ENCODE measurements around the gene KRTAP9-7. TPM values are rescaled to one million over a fixed set of nuclear protein-coding genes. Genes with fewer than 3 reads are reported as not detected.
"Not testable (repeated sequence)": the region's sequence is repeated elsewhere in the genome, so short reads cannot be mapped to it uniquely, and the experiment has no call there.

Gene KRTAP9-7
- total and polyA plus RNA-seq, 2 donors = not detected

GRCh38 chr17:41265078-41265477, 10.4 kb upstream of the KRTAP9-7 start, which contains the start of gene KRTAP9-6:
KRTAP9-6 (plus strand) TSS chr17:41265378; CDS start chr17:41265378, 0 bp downstream.
- no peaks in the 10 kb centered on the region for H3K27me3 ChIP-seq (ENCODE audit: control insufficient read depth in 2 of 2, insufficient read depth in 1 of 2, low read length in 1 of 2)
- no peaks in the 10 kb centered on the region for H3K36me3 ChIP-seq (ENCODE audit: control insufficient read depth in 2 of 2, insufficient read depth in 2 of 2, low read length in 1 of 2)
- 71% methylated on average over 2 of the region's 2 CpGs for WGBS
- H3K4me1 ChIP-seq (ENCODE audit: control insufficient read depth in 2 of 2, insufficient read depth in 2 of 2, low read length in 2 of 2) = no peaks in the 10 kb centered on the region
- H3K4me3 ChIP-seq (ENCODE audit: low read length in 2 of 2) = no peak within 1 kb of the TSS
- no peak within 1 kb of the TSS for H3K27ac ChIP-seq (ENCODE audit: low read depth in 1 of 2, low read length in 1 of 2)
- H3K9me3 ChIP-seq (ENCODE audit: control insufficient read depth in 2 of 2, insufficient read depth in 1 of 2, low read length in 1 of 2) = no peaks in the 10 kb centered on the region
- DNase-seq (ENCODE audit: low read depth in 6 of 9, low spot score in 9 of 9) = no peak

- Histone ChIP-seq H3K4me3 (ENCODE audit: low read length in 2 of 2) (no peak overlapping the region), H3K4me1 (ENCODE audit: control insufficient read depth in 2 of 2, insufficient read depth in 2 of 2, low read length in 2 of 2) (no peaks in the 10 kb centered on the region), H3K27ac (ENCODE audit: low read depth in 1 of 2, low read length in 1 of 2) (no peak overlapping the region), H3K27me3 (ENCODE audit: control insufficient read depth in 2 of 2, insufficient read depth in 1 of 2, low read length in 1 of 2) (no peaks in the 10 kb centered on the region), H3K9me3 (ENCODE audit: control insufficient read depth in 2 of 2, insufficient read depth in 1 of 2, low read length in 1 of 2) (no peaks in the 10 kb centered on the region), H3K36me3 (ENCODE audit: control insufficient read depth in 2 of 2, insufficient read depth in 2 of 2, low read length in 1 of 2) (no peaks in the 10 kb centered on the region)
- WGBS = 93% methylated on average over 3 of the region's 3 CpGs
- DNase-seq (ENCODE audit: low read depth in 6 of 9, low spot score in 9 of 9) = no peak
Measured at GRCh38 chr17:41267711-41268110, 7.8 kb upstream of the KRTAP9-7 start.

- not testable (repeated sequence) for H3K36me3 ChIP-seq (ENCODE audit: control insufficient read depth in 2 of 2, insufficient read depth in 2 of 2, low read length in 1 of 2); H3K9me3 ChIP-seq (ENCODE audit: control insufficient read depth in 2 of 2, insufficient read depth in 1 of 2, low read length in 1 of 2); H3K27me3 ChIP-seq (ENCODE audit: control insufficient read depth in 2 of 2, insufficient read depth in 1 of 2, low read length in 1 of 2); H3K27ac ChIP-seq (ENCODE audit: low read depth in 1 of 2, low read length in 1 of 2); H3K4me3 ChIP-seq (ENCODE audit: low read length in 2 of 2); H3K4me1 ChIP-seq (ENCODE audit: control insufficient read depth in 2 of 2, insufficient read depth in 2 of 2, low read length in 2 of 2); DNase-seq (ENCODE audit: low read depth in 6 of 9, low spot score in 9 of 9)
- 95% methylated on average over 1 of the region's 1 CpG for WGBS
Measured at GRCh38 chr17:41271323-41271722, 4.2 kb upstream of the KRTAP9-7 start.

GRCh38 chr17:41271858-41272257, 3.6 kb upstream of the KRTAP9-7 start:
- H3K9me3 ChIP-seq (ENCODE audit: control insufficient read depth in 2 of 2, insufficient read depth in 1 of 2, low read length in 1 of 2) = no peaks in the 10 kb centered on the region
- no peaks in the 10 kb centered on the region for H3K27me3 ChIP-seq (ENCODE audit: control insufficient read depth in 2 of 2, insufficient read depth in 1 of 2, low read length in 1 of 2)
- DNase-seq (ENCODE audit: low read depth in 6 of 9, low spot score in 9 of 9) = no peak
- H3K4me1 ChIP-seq (ENCODE audit: control insufficient read depth in 2 of 2, insufficient read depth in 2 of 2, low read length in 2 of 2) = no peaks in the 10 kb centered on the region
- H3K27ac ChIP-seq (ENCODE audit: low read depth in 1 of 2, low read length in 1 of 2) = no peak overlapping the region
- no peak overlapping the region for H3K4me3 ChIP-seq (ENCODE audit: low read length in 2 of 2)
- 78% methylated on average over 1 of the region's 1 CpG for WGBS
- no peaks in the 10 kb centered on the region for H3K36me3 ChIP-seq (ENCODE audit: control insufficient read depth in 2 of 2, insufficient read depth in 2 of 2, low read length in 1 of 2)

- no peaks in the 10 kb centered on the region for H3K9me3 ChIP-seq (ENCODE audit: control insufficient read depth in 2 of 2, insufficient read depth in 1 of 2, low read length in 1 of 2)
- DNase-seq (ENCODE audit: low read depth in 6 of 9, low spot score in 9 of 9) = no peak
- no peaks in the 10 kb centered on the region for H3K27me3 ChIP-seq (ENCODE audit: control insufficient read depth in 2 of 2, insufficient read depth in 1 of 2, low read length in 1 of 2)
- H3K4me1 ChIP-seq (ENCODE audit: control insufficient read depth in 2 of 2, insufficient read depth in 2 of 2, low read length in 2 of 2) = no peaks in the 10 kb centered on the region
- no peaks in the 10 kb centered on the region for H3K36me3 ChIP-seq (ENCODE audit: control insufficient read depth in 2 of 2, insufficient read depth in 2 of 2, low read length in 1 of 2)
- H3K4me3 ChIP-seq (ENCODE audit: low read length in 2 of 2) = no peak overlapping the region
- H3K27ac ChIP-seq (ENCODE audit: low read depth in 1 of 2, low read length in 1 of 2) = no peak overlapping the region
- 96% methylated on average over 3 of the region's 3 CpGs for WGBS
Measured at GRCh38 chr17:41278176-41278955, 2.9 kb downstream of the KRTAP9-7 start.

GRCh38 chr17:41284043-41284442, 8.5 kb downstream of the KRTAP9-7 start:
- Histone ChIP-seq H3K27me3 (ENCODE audit: control insufficient read depth in 2 of 2, insufficient read depth in 1 of 2, low read length in 1 of 2) (no peaks in the 10 kb centered on the region), H3K9me3 (ENCODE audit: control insufficient read depth in 2 of 2, insufficient read depth in 1 of 2, low read length in 1 of 2) (no peaks in the 10 kb centered on the region), H3K36me3 (ENCODE audit: control insufficient read depth in 2 of 2, insufficient read depth in 2 of 2, low read length in 1 of 2) (no peaks in the 10 kb centered on the region), H3K4me1 (ENCODE audit: control insufficient read depth in 2 of 2, insufficient read depth in 2 of 2, low read length in 2 of 2) (no peaks in the 10 kb centered on the region), H3K4me3 (ENCODE audit: low read length in 2 of 2) (no peak overlapping the region), H3K27ac (ENCODE audit: low read depth in 1 of 2, low read length in 1 of 2) (no peak overlapping the region)
- DNase-seq (ENCODE audit: low read depth in 6 of 9, low spot score in 9 of 9) = no peak
- 91% methylated on average over 3 of the region's 3 CpGs for WGBS

- no peaks in the 10 kb centered on the region for H3K36me3 ChIP-seq (ENCODE audit: control insufficient read depth in 2 of 2, insufficient read depth in 2 of 2, low read length in 1 of 2)
- no peaks in the 10 kb centered on the region for H3K4me1 ChIP-seq (ENCODE audit: control insufficient read depth in 2 of 2, insufficient read depth in 2 of 2, low read length in 2 of 2)
- no peak overlapping the region for H3K4me3 ChIP-seq (ENCODE audit: low read length in 2 of 2)
- 15% methylated on average over 2 of the region's 2 CpGs for WGBS
- no peaks in the 10 kb centered on the region for H3K9me3 ChIP-seq (ENCODE audit: control insufficient read depth in 2 of 2, insufficient read depth in 1 of 2, low read length in 1 of 2)
- H3K27me3 ChIP-seq (ENCODE audit: control insufficient read depth in 2 of 2, insufficient read depth in 1 of 2, low read length in 1 of 2) = no peaks in the 10 kb centered on the region
- no peak for DNase-seq (ENCODE audit: low read depth in 6 of 9, low spot score in 9 of 9)
- H3K27ac ChIP-seq (ENCODE audit: low read depth in 1 of 2, low read length in 1 of 2) = no peak overlapping the region
Measured at GRCh38 chr17:41284546-41284945, 9.0 kb downstream of the KRTAP9-7 start.

- Histone ChIP-seq H3K27ac (ENCODE audit: low read depth in 1 of 2, low read length in 1 of 2) (no peak overlapping the region), H3K9me3 (ENCODE audit: control insufficient read depth in 2 of 2, insufficient read depth in 1 of 2, low read length in 1 of 2) (no peaks in the 10 kb centered on the region), H3K36me3 (ENCODE audit: control insufficient read depth in 2 of 2, insufficient read depth in 2 of 2, low read length in 1 of 2) (no peaks in the 10 kb centered on the region), H3K4me1 (ENCODE audit: control insufficient read depth in 2 of 2, insufficient read depth in 2 of 2, low read length in 2 of 2) (no peaks in the 10 kb centered on the region), H3K27me3 (ENCODE audit: control insufficient read depth in 2 of 2, insufficient read depth in 1 of 2, low read length in 1 of 2) (no peaks in the 10 kb centered on the region), H3K4me3 (ENCODE audit: low read length in 2 of 2) (no peak overlapping the region)
- DNase-seq (ENCODE audit: low read depth in 6 of 9, low spot score in 9 of 9) = no peak
- 78% methylated on average over 3 of the region's 3 CpGs for WGBS
Measured at GRCh38 chr17:41287050-41287449, 11.6 kb downstream of the KRTAP9-7 start.

- WGBS = 93% methylated on average over 1 of the region's 1 CpG
- no peaks in the 10 kb centered on the region for H3K36me3 ChIP-seq (ENCODE audit: control insufficient read depth in 2 of 2, insufficient read depth in 2 of 2, low read length in 1 of 2)
- H3K9me3 ChIP-seq (ENCODE audit: control insufficient read depth in 2 of 2, insufficient read depth in 1 of 2, low read length in 1 of 2) = no peaks in the 10 kb centered on the region
- no peak for DNase-seq (ENCODE audit: low read depth in 6 of 9, low spot score in 9 of 9)
- H3K27me3 ChIP-seq (ENCODE audit: control insufficient read depth in 2 of 2, insufficient read depth in 1 of 2, low read length in 1 of 2) = no peaks in the 10 kb centered on the region
- no peak overlapping the region for H3K27ac ChIP-seq (ENCODE audit: low read depth in 1 of 2, low read length in 1 of 2)
- no peak overlapping the region for H3K4me3 ChIP-seq (ENCODE audit: low read length in 2 of 2)
- peaks cover 0 to 3% of the 10 kb centered on the region in 2 donors for H3K4me1 ChIP-seq (ENCODE audit: control insufficient read depth in 2 of 2, insufficient read depth in 2 of 2, low read length in 2 of 2)
Measured at GRCh38 chr17:41294016-41294415, 18.5 kb downstream of the KRTAP9-7 start.
